WTC11 (cell line): ENCODE measurements around the gene STK40. TPM values are rescaled to one million over a fixed set of nuclear protein-coding genes. Genes with fewer than 3 reads are reported as not detected.

Experiments used
- ATAC-seq: fragments of 200-7000 bp; cut with Tn5 transposase; 2 replicates; pipeline ENCODE4 v1.10.0; 2021; ENCODE audit warnings: mild to moderate bottlenecking, moderate library complexity
- CTCF ChIA-PET: fragments of 300-600 bp; sonication (Branson Sonifier 250); formaldehyde crosslinking; loops from one replicate; lab custom pipeline; 2021; ENCODE audit warnings: antibody characterized with exemption; lab: Charles Lee
- POLR2A ChIA-PET: fragments of 350-600 bp; sonication (Branson Sonifier 250); formaldehyde crosslinking; loops from one replicate; lab custom pipeline; 2021; ENCODE audit warnings: antibody characterized with exemption; lab: Charles Lee
- DNase-seq: peaks from one replicate; pipeline ENCODE4 v3.0.0; 2021; ENCODE audit warnings: low spot score
- H3K27ac Mint-ChIP-seq: 2 replicates; pipeline ENCODE4 v1.8.0; 2021; ENCODE audit warnings: mixed read lengths
- H3K27me3 Mint-ChIP-seq: 2 replicates; pipeline ENCODE4 v1.8.0; 2021; ENCODE audit warnings: low read depth, mild to moderate bottlenecking, moderate library complexity, mixed read lengths
- H3K36me3 Mint-ChIP-seq: 2 replicates; pipeline ENCODE4 v1.8.0; 2021; ENCODE audit warnings: mixed read lengths
- H3K4me1 Mint-ChIP-seq: 2 replicates; pipeline ENCODE4 v1.8.0; 2022; ENCODE audit warnings: mixed read lengths
- H3K4me3 Mint-ChIP-seq: 2 replicates; pipeline ENCODE4 v1.8.0; 2021; ENCODE audit warnings: mild to moderate bottlenecking, moderate library complexity, mixed read lengths
- H3K9me3 Mint-ChIP-seq: 2 replicates; pipeline ENCODE4 v1.8.0; 2021; ENCODE audit warnings: mixed read lengths
- CREB1 ChIP-seq: sonication (generic); formaldehyde crosslinking; IDR thresholded peaks from 2 replicates; pipeline ENCODE4 v1.8.0; 2023; ENCODE audit warnings: mild to moderate bottlenecking, missing genetic modification reagents
- MLX ChIP-seq: sonication (generic); formaldehyde crosslinking; IDR thresholded peaks from 2 replicates; pipeline ENCODE4 v1.8.1; 2023; ENCODE audit warnings: mild to moderate bottlenecking, missing genetic modification reagents, moderate library complexity
- NFATC4 ChIP-seq: fragments of 250-450 bp; sonication (Bioruptor Pico); IDR thresholded peaks from 2 replicates; pipeline ENCODE4 v1.9.0; 2021; ENCODE audit warnings: mild to moderate bottlenecking
- NFE2L1 ChIP-seq: sonication (generic); formaldehyde crosslinking; IDR thresholded peaks from 2 replicates; pipeline ENCODE4 v1.8.1; 2023; ENCODE audit warnings: missing genetic modification reagents
- SMAD3 ChIP-seq: sonication (generic); formaldehyde crosslinking; IDR thresholded peaks from 2 replicates; pipeline ENCODE4 v1.8.0; 2022; ENCODE audit warnings: missing genetic modification reagents, mild to moderate bottlenecking, borderline replicate concordance
- TCF7 ChIP-seq: sonication (generic); formaldehyde crosslinking; IDR thresholded peaks from 2 replicates; pipeline ENCODE4 v1.8.0; 2022; ENCODE audit warnings: mild to moderate bottlenecking, low read depth, missing genetic modification reagents, moderate library complexity
- ZBTB21 ChIP-seq: sonication (generic); formaldehyde crosslinking; IDR thresholded peaks from 2 replicates; pipeline ENCODE4 v1.8.1; 2023; ENCODE audit warnings: mild to moderate bottlenecking, missing genetic modification reagents, borderline replicate concordance
- ZNF219 ChIP-seq: sonication (generic); formaldehyde crosslinking; IDR thresholded peaks from 2 replicates; pipeline ENCODE4 v1.8.0; 2023; ENCODE audit warnings: missing genetic modification reagents, mild to moderate bottlenecking, borderline replicate concordance
- total RNA-seq: library from RNA; stranded (reverse); gene quantifications from 3 replicates; pipeline ENCODE4 v1.2.3, GENCODE V29; 2021
- TF ChIP-seq, protein P1 (sequence below): sonication (generic); formaldehyde crosslinking; IDR thresholded peaks from 2 replicates; pipeline ENCODE4 v1.8.0; 2022; ENCODE audit warnings: mild to moderate bottlenecking, missing genetic modification reagents
- TF ChIP-seq, protein P2 (sequence below): sonication (generic); formaldehyde crosslinking; conservative IDR thresholded peaks from 2 replicates; pipeline ENCODE4 v1.8.1; 2023; ENCODE audit warnings: mild to moderate bottlenecking, low read depth, missing genetic modification reagents, moderate library complexity
- TF ChIP-seq, protein P3 (sequence below): sonication (generic); formaldehyde crosslinking; IDR thresholded peaks from 2 replicates; pipeline ENCODE4 v1.8.1; 2023; ENCODE audit warnings: mild to moderate bottlenecking, missing genetic modification reagents
- TF ChIP-seq, protein P4 (sequence below): sonication (generic); formaldehyde crosslinking; IDR thresholded peaks from 2 replicates; pipeline ENCODE4 v1.8.1; 2022; ENCODE audit warnings: low read depth, missing genetic modification reagents, borderline replicate concordance
- TF ChIP-seq, protein P5 (sequence below): sonication (generic); formaldehyde crosslinking; IDR thresholded peaks from 2 replicates; pipeline ENCODE4 v1.8.1; 2022; ENCODE audit warnings: low read depth, mild to moderate bottlenecking, moderate library complexity, missing genetic modification reagents, borderline replicate concordance

The STK40 gene
- total RNA-seq, 1 experiment from 2014 or later: 24.7 TPM

GRCh38 chr1:36420409-36420808 is 34.7 kb upstream of the STK40 start:
- no peaks in the 10 kb centered on the region for H3K27me3 Mint-ChIP-seq
- ChIA-PET POLR2A (no interaction called here), CTCF (interaction anchor here (0.9 to 2.1 kb wide), 5 partner anchors 51 to 271 kb away, joined by 3 to 12 read pairs (median 5); partner anchors contain the start of gene TRAPPC3)
- H3K36me3 Mint-ChIP-seq: no peaks in the 10 kb centered on the region
- ATAC-seq (no peak), DNase-seq (no peak)
- no peak overlapping the region; the same call in 1 of the 2 replicates for H3K27ac Mint-ChIP-seq
- no peaks in the 10 kb centered on the region for H3K9me3 Mint-ChIP-seq
- peaks cover 11% of the 10 kb centered on the region for H3K4me1 Mint-ChIP-seq
- TF ChIP-seq, protein P1, sequence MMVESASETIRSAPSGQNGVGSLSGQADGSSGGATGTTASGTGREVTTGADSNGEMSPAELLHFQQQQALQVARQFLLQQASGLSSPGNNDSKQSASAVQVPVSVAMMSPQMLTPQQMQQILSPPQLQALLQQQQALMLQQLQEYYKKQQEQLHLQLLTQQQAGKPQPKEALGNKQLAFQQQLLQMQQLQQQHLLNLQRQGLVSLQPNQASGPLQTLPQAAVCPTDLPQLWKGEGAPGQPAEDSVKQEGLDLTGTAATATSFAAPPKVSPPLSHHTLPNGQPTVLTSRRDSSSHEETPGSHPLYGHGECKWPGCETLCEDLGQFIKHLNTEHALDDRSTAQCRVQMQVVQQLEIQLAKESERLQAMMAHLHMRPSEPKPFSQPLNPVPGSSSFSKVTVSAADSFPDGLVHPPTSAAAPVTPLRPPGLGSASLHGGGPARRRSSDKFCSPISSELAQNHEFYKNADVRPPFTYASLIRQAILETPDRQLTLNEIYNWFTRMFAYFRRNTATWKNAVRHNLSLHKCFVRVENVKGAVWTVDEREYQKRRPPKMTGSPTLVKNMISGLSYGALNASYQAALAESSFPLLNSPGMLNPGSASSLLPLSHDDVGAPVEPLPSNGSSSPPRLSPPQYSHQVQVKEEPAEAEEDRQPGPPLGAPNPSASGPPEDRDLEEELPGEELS (CRISPR knock-in tag): no peak
- TF ChIP-seq MLX (CRISPR knock-in tag): no peak
- TF ChIP-seq, protein P2, sequence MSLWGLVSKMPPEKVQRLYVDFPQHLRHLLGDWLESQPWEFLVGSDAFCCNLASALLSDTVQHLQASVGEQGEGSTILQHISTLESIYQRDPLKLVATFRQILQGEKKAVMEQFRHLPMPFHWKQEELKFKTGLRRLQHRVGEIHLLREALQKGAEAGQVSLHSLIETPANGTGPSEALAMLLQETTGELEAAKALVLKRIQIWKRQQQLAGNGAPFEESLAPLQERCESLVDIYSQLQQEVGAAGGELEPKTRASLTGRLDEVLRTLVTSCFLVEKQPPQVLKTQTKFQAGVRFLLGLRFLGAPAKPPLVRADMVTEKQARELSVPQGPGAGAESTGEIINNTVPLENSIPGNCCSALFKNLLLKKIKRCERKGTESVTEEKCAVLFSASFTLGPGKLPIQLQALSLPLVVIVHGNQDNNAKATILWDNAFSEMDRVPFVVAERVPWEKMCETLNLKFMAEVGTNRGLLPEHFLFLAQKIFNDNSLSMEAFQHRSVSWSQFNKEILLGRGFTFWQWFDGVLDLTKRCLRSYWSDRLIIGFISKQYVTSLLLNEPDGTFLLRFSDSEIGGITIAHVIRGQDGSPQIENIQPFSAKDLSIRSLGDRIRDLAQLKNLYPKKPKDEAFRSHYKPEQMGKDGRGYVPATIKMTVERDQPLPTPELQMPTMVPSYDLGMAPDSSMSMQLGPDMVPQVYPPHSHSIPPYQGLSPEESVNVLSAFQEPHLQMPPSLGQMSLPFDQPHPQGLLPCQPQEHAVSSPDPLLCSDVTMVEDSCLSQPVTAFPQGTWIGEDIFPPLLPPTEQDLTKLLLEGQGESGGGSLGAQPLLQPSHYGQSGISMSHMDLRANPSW: no peak
- TF ChIP-seq ZNF219: no peak
- no peak for TF ChIP-seq CREB1 (CRISPR knock-in tag)
- H3K4me3 Mint-ChIP-seq: no peak overlapping the region

GRCh38 chr1:36419569-36419968 is 33.8 kb upstream of the STK40 start:
- no peaks in the 10 kb centered on the region for H3K36me3 Mint-ChIP-seq
- no peak for TF ChIP-seq SMAD3 (CRISPR knock-in tag)
- no peak for TF ChIP-seq ZNF219
- TF ChIP-seq NFATC4 (CRISPR knock-in tag): no peak
- TF ChIP-seq, protein P3, sequence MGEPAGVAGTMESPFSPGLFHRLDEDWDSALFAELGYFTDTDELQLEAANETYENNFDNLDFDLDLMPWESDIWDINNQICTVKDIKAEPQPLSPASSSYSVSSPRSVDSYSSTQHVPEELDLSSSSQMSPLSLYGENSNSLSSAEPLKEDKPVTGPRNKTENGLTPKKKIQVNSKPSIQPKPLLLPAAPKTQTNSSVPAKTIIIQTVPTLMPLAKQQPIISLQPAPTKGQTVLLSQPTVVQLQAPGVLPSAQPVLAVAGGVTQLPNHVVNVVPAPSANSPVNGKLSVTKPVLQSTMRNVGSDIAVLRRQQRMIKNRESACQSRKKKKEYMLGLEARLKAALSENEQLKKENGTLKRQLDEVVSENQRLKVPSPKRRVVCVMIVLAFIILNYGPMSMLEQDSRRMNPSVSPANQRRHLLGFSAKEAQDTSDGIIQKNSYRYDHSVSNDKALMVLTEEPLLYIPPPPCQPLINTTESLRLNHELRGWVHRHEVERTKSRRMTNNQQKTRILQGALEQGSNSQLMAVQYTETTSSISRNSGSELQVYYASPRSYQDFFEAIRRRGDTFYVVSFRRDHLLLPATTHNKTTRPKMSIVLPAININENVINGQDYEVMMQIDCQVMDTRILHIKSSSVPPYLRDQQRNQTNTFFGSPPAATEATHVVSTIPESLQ (CRISPR knock-in tag): no peak
- TF ChIP-seq, protein P4, sequence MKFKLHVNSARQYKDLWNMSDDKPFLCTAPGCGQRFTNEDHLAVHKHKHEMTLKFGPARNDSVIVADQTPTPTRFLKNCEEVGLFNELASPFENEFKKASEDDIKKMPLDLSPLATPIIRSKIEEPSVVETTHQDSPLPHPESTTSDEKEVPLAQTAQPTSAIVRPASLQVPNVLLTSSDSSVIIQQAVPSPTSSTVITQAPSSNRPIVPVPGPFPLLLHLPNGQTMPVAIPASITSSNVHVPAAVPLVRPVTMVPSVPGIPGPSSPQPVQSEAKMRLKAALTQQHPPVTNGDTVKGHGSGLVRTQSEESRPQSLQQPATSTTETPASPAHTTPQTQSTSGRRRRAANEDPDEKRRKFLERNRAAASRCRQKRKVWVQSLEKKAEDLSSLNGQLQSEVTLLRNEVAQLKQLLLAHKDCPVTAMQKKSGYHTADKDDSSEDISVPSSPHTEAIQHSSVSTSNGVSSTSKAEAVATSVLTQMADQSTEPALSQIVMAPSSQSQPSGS (CRISPR knock-in tag): no peak
- TF ChIP-seq ZBTB21: no peak
- TF ChIP-seq, protein P5, sequence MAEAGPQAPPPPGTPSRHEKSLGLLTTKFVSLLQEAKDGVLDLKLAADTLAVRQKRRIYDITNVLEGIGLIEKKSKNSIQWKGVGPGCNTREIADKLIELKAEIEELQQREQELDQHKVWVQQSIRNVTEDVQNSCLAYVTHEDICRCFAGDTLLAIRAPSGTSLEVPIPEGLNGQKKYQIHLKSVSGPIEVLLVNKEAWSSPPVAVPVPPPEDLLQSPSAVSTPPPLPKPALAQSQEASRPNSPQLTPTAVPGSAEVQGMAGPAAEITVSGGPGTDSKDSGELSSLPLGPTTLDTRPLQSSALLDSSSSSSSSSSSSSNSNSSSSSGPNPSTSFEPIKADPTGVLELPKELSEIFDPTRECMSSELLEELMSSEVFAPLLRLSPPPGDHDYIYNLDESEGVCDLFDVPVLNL (CRISPR knock-in tag): no peak
- TF ChIP-seq TCF7: no peak
- no peak for TF ChIP-seq NFE2L1 (CRISPR knock-in tag)
- CTCF ChIA-PET: interaction anchor here (0.7 to 2.1 kb wide), 6 partner anchors 51 to 270 kb away, joined by 3 to 12 read pairs (median 5); partner anchors contain the start of gene TRAPPC3
- H3K27ac Mint-ChIP-seq: no peak overlapping the region
- no peaks in the 10 kb centered on the region for H3K27me3 Mint-ChIP-seq
- POLR2A ChIA-PET: no interaction called here
- peaks cover 11% of the 10 kb centered on the region for H3K4me1 Mint-ChIP-seq
- ATAC-seq (no peak), DNase-seq (no peak)
- no peak overlapping the region for H3K4me3 Mint-ChIP-seq
- H3K9me3 Mint-ChIP-seq: no peaks in the 10 kb centered on the region
